ENCODE data around the gene RFX3.

- TF ChIP-seq GATA3 (IDR thresholded peaks at IDR 0.05; ENCODE audit: low read depth, low read length): no peak
- TF ChIP-seq GATA2 (IDR thresholded peaks at IDR 0.05; ENCODE audit: low read depth, low read length): no peak
Observed at GRCh38 chr9:3514786-3515185, 11.0 kb downstream of the RFX3 start.
